Endothelial cell (in vitro differentiated cells): ENCODE data around the gene COBL. TPM values are rescaled to one million over a fixed set of nuclear protein-coding genes. Genes with fewer than 3 reads are reported as not detected.

Experiments
- DNase-seq: peaks from one replicate; pipeline ENCODE4 v3.0.0; 2021; ENCODE audit warnings: low spot score
- H3K27ac Mint-ChIP-seq: one replicate; pipeline ENCODE4 v1.8.0; 2021; ENCODE audit warnings: mixed read lengths, inconsistent platforms; ENCODE audit not compliant: unreplicated experiment
- H3K27me3 Mint-ChIP-seq: one replicate; pipeline ENCODE4 v1.8.0; 2021; ENCODE audit warnings: mild to moderate bottlenecking, moderate library complexity, mixed read lengths, inconsistent platforms; ENCODE audit not compliant: unreplicated experiment
- H3K36me3 Mint-ChIP-seq: one replicate; pipeline ENCODE4 v1.8.0; 2021; ENCODE audit warnings: mild to moderate bottlenecking, low read depth, mixed read lengths, inconsistent platforms; ENCODE audit not compliant: unreplicated experiment
- H3K4me1 Mint-ChIP-seq: one replicate; pipeline ENCODE4 v1.8.0; 2021; ENCODE audit warnings: mild to moderate bottlenecking, mixed read lengths, inconsistent platforms; ENCODE audit not compliant: unreplicated experiment
- H3K4me3 Mint-ChIP-seq: one replicate; pipeline ENCODE4 v1.8.0; 2021; ENCODE audit warnings: mild to moderate bottlenecking, mixed read lengths, inconsistent platforms; ENCODE audit not compliant: unreplicated experiment
- H3K9me3 Mint-ChIP-seq: one replicate; pipeline ENCODE4 v1.8.0; 2021; ENCODE audit warnings: mixed read lengths, inconsistent platforms; ENCODE audit not compliant: unreplicated experiment
- CTCF ChIP-seq: fragments of 200-600 bp; sonication (generic); IDR thresholded peaks from one replicate; pipeline ENCODE4 v1.5.0; 2021; ENCODE audit warnings: antibody characterized with exemption; ENCODE audit not compliant: unreplicated experiment
- total RNA-seq: library from RNA; stranded (reverse); fragmentation: NEBNext Ultra II Directional; extraction: Animal tissue kit (Norgen Biotek cat#: 25700); gene quantifications from one replicate; pipeline ENCODE4 v1.2.1, GENCODE V29; 2021; ENCODE audit not compliant: unreplicated experiment

COBL gene
- total RNA-seq, 1 donor from 2014 or later: 1.8 TPM

- H3K4me3 Mint-ChIP-seq: no peak overlapping the region
- H3K27me3 Mint-ChIP-seq: no peaks in the 10 kb centered on the region
- no peak for DNase-seq
- no peaks in the 10 kb centered on the region for H3K9me3 Mint-ChIP-seq
- TF ChIP-seq CTCF: no peak
- H3K27ac Mint-ChIP-seq: no peak overlapping the region
- no peaks in the 10 kb centered on the region for H3K4me1 Mint-ChIP-seq
- H3K36me3 Mint-ChIP-seq: no peaks in the 10 kb centered on the region
Observed at GRCh38 chr7:51340029-51340838, 23.6 kb upstream of the COBL start.

GRCh38 chr7:51335057-51335456 is 18.4 kb upstream of the COBL start:
- TF ChIP-seq CTCF: no peak
- Mint-ChIP-seq H3K27me3 (peaks cover 1% of the 10 kb centered on the region), H3K9me3 (no peaks in the 10 kb centered on the region), H3K4me1 (no peaks in the 10 kb centered on the region), H3K27ac (no peak overlapping the region), H3K4me3 (no peak overlapping the region), H3K36me3 (no peaks in the 10 kb centered on the region)
- no peak for DNase-seq

GRCh38 chr7:51329696-51330263 is 13.2 kb upstream of the COBL start:
- TF ChIP-seq CTCF: no peak
- DNase-seq: no peak
- H3K27ac Mint-ChIP-seq: no peak overlapping the region
- no peaks in the 10 kb centered on the region for H3K36me3 Mint-ChIP-seq
- H3K27me3 Mint-ChIP-seq: peaks cover 1% of the 10 kb centered on the region
- no peak overlapping the region for H3K4me3 Mint-ChIP-seq
- no peaks in the 10 kb centered on the region for H3K9me3 Mint-ChIP-seq
- H3K4me1 Mint-ChIP-seq: no peaks in the 10 kb centered on the region

GRCh38 chr7:51328351-51328801 is 11.8 kb upstream of the COBL start:
- no peaks in the 10 kb centered on the region for H3K36me3 Mint-ChIP-seq
- H3K27me3 Mint-ChIP-seq: peaks cover 1% of the 10 kb centered on the region
- no peak overlapping the region for H3K4me3 Mint-ChIP-seq
- no peaks in the 10 kb centered on the region for H3K4me1 Mint-ChIP-seq
- DNase-seq: no peak
- H3K9me3 Mint-ChIP-seq: no peaks in the 10 kb centered on the region
- H3K27ac Mint-ChIP-seq: no peak overlapping the region
- TF ChIP-seq CTCF: no peak

GRCh38 chr7:51327287-51327717 is 10.7 kb upstream of the COBL start:
- Mint-ChIP-seq H3K27me3 (peaks cover 1% of the 10 kb centered on the region), H3K4me1 (no peaks in the 10 kb centered on the region), H3K9me3 (no peaks in the 10 kb centered on the region), H3K27ac (no peak overlapping the region), H3K36me3 (no peaks in the 10 kb centered on the region), H3K4me3 (no peak overlapping the region)
- DNase-seq: no peak
- TF ChIP-seq CTCF: no peak
